Endothelial cell of umbilical vein (primary cell): Measurements from ENCODE around the gene ZNF544.

Source experiments
- EZH2 ChIP-seq: IDR thresholded peaks from 2 replicates; pipeline ENCODE4 v1.6.1; 2012; ENCODE audit warnings: borderline replicate concordance, low read depth, mild to moderate bottlenecking, moderate library complexity, low read length, inconsistent platforms; ENCODE audit not compliant: severe bottlenecking
- FOS ChIP-seq: IDR thresholded peaks from 2 replicates; pipeline ENCODE4 v1.6.1; 2011; ENCODE audit warnings: mild to moderate bottlenecking, low read length, moderate library complexity, borderline replicate concordance; ENCODE audit not compliant: insufficient read depth
- GATA2 ChIP-seq: IDR thresholded peaks from 2 replicates; pipeline ENCODE4 v1.7.0; 2011; ENCODE audit warnings: low read depth, mild to moderate bottlenecking, moderate library complexity, mixed read lengths, low read length; ENCODE audit not compliant: insufficient read length, insufficient read depth
- JUN ChIP-seq: IDR thresholded peaks from 2 replicates; pipeline ENCODE4 v1.6.1; 2011; ENCODE audit warnings: borderline replicate concordance, low read depth; ENCODE audit not compliant: insufficient read length, insufficient read depth
- POLR2A ChIP-seq: IDR thresholded peaks from 2 replicates; pipeline ENCODE4 v1.6.1; 2012; ENCODE audit warnings: low read depth, mild to moderate bottlenecking, control low read depth, low read length
- POLR2AphosphoS5 ChIP-seq: IDR thresholded peaks from 2 replicates; pipeline ENCODE4 v1.6.1; 2012; ENCODE audit warnings: low read depth, mild to moderate bottlenecking, control low read depth, low read length, moderate library complexity; ENCODE audit not compliant: insufficient read depth
- TF ChIP-seq, protein P1 (sequence below), 2 donors: IDR thresholded peaks; 1 replicate in 1 of 2; 2 replicates in 1 of 2; pipeline ENCODE4 v1.5.1; 2011; ENCODE audit warnings: low read length in 2 of 2, mild to moderate bottlenecking in 2 of 2, moderate library complexity in 2 of 2, control low read depth in 1 of 2, inconsistent platforms in 1 of 2, low read depth in 1 of 2; ENCODE audit not compliant: insufficient read depth in 1 of 2; ENCODE audit errors: extremely low read depth in 1 of 2

DNA sequence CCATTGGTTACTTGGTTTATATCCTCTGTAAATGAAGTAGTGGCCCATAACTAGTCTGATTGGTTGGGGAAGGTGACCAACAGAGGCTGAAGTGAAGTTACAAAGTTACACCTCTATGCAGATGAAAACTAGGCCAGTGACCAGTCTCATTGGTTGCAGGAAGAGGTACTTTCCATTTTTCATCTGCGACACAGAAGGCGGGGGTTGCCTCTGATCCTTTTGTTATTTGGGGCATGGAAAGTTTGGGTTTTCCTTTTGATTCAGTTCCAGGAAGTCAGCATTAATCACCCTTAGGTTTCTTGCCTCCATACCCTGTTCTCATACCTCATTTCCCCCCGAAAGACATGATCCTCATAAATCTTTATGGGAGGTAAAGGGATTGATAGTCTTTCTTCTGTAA is 20.2 kb downstream of the ZNF544 start:
- TF ChIP-seq, protein P1, sequence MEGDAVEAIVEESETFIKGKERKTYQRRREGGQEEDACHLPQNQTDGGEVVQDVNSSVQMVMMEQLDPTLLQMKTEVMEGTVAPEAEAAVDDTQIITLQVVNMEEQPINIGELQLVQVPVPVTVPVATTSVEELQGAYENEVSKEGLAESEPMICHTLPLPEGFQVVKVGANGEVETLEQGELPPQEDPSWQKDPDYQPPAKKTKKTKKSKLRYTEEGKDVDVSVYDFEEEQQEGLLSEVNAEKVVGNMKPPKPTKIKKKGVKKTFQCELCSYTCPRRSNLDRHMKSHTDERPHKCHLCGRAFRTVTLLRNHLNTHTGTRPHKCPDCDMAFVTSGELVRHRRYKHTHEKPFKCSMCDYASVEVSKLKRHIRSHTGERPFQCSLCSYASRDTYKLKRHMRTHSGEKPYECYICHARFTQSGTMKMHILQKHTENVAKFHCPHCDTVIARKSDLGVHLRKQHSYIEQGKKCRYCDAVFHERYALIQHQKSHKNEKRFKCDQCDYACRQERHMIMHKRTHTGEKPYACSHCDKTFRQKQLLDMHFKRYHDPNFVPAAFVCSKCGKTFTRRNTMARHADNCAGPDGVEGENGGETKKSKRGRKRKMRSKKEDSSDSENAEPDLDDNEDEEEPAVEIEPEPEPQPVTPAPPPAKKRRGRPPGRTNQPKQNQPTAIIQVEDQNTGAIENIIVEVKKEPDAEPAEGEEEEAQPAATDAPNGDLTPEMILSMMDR (IDR thresholded peaks at IDR 0.05; ENCODE audit: extremely low read depth in 1 of 2, insufficient read depth in 1 of 2, low read depth in 1 of 2, low read length in 2 of 2): no peak
- TF ChIP-seq POLR2A: no peak
- TF ChIP-seq GATA2: no peak
- TF ChIP-seq EZH2: no peak
- no peak for TF ChIP-seq FOS
- no peak for TF ChIP-seq POLR2AphosphoS5
- TF ChIP-seq JUN: no peak
